Stomach smooth muscle (tissue), 2 donors: ENCODE measurements around the gene EGFL6.

Experiments used
- H3K27ac ChIP-seq: one replicate; pipeline ENCODE4 v1.7.0; 2013; ENCODE audit warnings: mild to moderate bottlenecking, low read length, inconsistent platforms
- H3K27me3 ChIP-seq, 2 donors: one replicate each; pipeline ENCODE4 v1.7.0; 2013; ENCODE audit warnings: low read length in 2 of 2; ENCODE audit not compliant: insufficient read depth in 2 of 2, control insufficient read depth in 1 of 2
- H3K36me3 ChIP-seq, 2 donors: one replicate each; pipeline ENCODE4 v1.7.0; 2013; ENCODE audit warnings: low read length in 2 of 2; ENCODE audit not compliant: control insufficient read depth in 2 of 2, insufficient read depth in 2 of 2
- H3K4me1 ChIP-seq: one replicate; pipeline ENCODE4 v1.7.0; 2013; ENCODE audit warnings: low read length; ENCODE audit not compliant: control insufficient read depth, insufficient read depth
- H3K4me3 ChIP-seq, 2 donors: one replicate each; pipeline ENCODE4 v1.7.0; 2013; ENCODE audit warnings: low read length in 2 of 2
- H3K9ac ChIP-seq, 2 donors: one replicate each; pipeline ENCODE4 v1.7.0; 2013; ENCODE audit warnings: low read length in 2 of 2, mild to moderate bottlenecking in 1 of 2
- H3K9me3 ChIP-seq, 2 donors: one replicate each; pipeline ENCODE4 v1.7.0; 2013; ENCODE audit warnings: low read length in 2 of 2; ENCODE audit not compliant: control insufficient read depth in 2 of 2
- donor health status: healthy.
- donor health status: Pancreatic carcinoma.

The EGFL6 gene

GRCh38 chrX:13590207-13590606 lies 20.8 kb downstream of the EGFL6 start:
- no peak overlapping the region for H3K9ac ChIP-seq
- H3K27ac ChIP-seq, result no peak overlapping the region
- H3K27me3 ChIP-seq, result peaks cover 0 to 6% of the 10 kb centered on the region in 2 donors

DNA sequence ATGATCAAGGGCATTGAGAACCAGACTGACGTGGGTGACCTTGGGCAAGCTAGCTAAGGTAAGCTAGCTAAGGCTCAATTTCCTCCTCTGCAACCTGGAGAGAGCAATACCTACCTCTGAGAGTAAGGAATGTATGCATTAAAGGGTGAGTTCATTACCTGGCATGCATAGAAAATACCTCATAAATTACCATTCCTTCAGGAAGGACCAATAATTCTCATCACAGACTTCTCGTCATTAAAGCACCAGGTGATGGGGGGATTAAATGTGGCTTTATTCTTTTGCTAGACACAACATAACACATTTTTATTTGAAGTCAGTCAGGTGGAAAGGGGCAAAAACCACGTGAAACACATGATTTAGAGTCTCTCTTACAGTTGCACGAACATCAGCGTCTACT lies 21.5 kb downstream of the EGFL6 start:
- no peak overlapping the region for H3K4me3 ChIP-seq
- peaks cover 0 to 6% of the 10 kb centered on the region in 2 donors for H3K27me3 ChIP-seq
- H3K9ac ChIP-seq, result no peak overlapping the region
- H3K27ac ChIP-seq, result no peak overlapping the region
- H3K4me1 ChIP-seq, result no peaks in the 10 kb centered on the region
- peaks cover 0 to 2% of the 10 kb centered on the region in 2 donors for H3K9me3 ChIP-seq
- no peaks in the 10 kb centered on the region for H3K36me3 ChIP-seq

More at GRCh38 chrX:13590207-13590606, 20.8 kb downstream of the EGFL6 start:
- Histone ChIP-seq H3K4me3 (no peak overlapping the region), H3K9me3 (peaks cover 0 to 2% of the 10 kb centered on the region in 2 donors), H3K4me1 (no peaks in the 10 kb centered on the region), H3K36me3 (no peaks in the 10 kb centered on the region)

DNA sequence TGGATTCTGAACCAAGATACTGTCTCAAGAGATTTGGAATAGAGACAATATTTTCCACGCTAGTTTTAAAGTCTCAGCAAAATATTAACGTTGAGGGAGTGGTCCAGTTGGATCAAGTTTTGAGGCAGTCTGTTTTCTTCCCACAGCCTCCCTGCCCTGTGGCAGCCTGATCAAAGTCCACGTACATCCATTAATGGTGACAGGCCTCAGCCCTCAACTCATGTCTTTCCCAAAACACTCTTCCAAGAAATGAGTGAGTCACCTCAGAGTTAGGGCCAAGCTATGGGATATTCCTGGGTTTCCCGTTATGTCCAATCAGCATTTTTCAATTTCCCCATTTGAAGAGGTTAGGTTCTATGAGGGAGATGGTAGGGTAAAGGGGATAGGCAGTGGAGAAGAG lies 28.5 kb downstream of the EGFL6 start:
- peaks cover 0 to 11% of the 10 kb centered on the region in 2 donors for H3K27me3 ChIP-seq
- no peak overlapping the region for H3K4me3 ChIP-seq
- no peaks in the 10 kb centered on the region for H3K36me3 ChIP-seq
- no peak overlapping the region for H3K9ac ChIP-seq
- no peak overlapping the region for H3K27ac ChIP-seq
- H3K4me1 ChIP-seq, result no peaks in the 10 kb centered on the region
- peaks cover 0 to 9% of the 10 kb centered on the region in 2 donors for H3K9me3 ChIP-seq

DNA sequence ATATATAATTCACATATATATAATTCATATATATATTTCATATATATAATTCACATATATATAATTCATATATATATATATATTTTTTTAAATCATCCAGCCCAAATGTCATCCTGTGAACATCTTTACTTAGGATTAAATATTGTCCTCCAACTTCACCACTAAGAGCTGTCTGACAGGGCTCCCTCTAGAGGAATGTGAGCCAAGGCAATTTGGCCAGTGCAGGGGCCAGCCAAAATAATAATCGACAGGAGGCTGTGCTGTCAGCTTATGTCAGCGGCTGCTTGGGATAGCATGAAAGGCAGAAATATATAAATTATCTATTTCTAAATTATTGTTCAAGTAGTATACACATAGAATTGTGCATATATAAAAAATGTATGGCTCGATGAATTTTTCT lies 29.5 kb downstream of the EGFL6 start:
- peaks cover 0 to 9% of the 10 kb centered on the region in 2 donors for H3K9me3 ChIP-seq

GRCh38 chrX:13599491-13599890 lies 30.1 kb downstream of the EGFL6 start:
- H3K27ac ChIP-seq, result no peak overlapping the region
- no peaks in the 10 kb centered on the region for H3K4me1 ChIP-seq
- no peak overlapping the region for H3K4me3 ChIP-seq
- no peak overlapping the region for H3K9ac ChIP-seq
- peaks cover 0 to 9% of the 10 kb centered on the region in 2 donors for H3K9me3 ChIP-seq
- no peaks in the 10 kb centered on the region for H3K36me3 ChIP-seq
- peaks cover 0 to 11% of the 10 kb centered on the region in 2 donors for H3K27me3 ChIP-seq

More for the DNA sequence above, 29.5 kb downstream of the EGFL6 start:
- Histone ChIP-seq H3K27me3 (peaks cover 0 to 9% of the 10 kb centered on the region in 2 donors), H3K36me3 (no peaks in the 10 kb centered on the region), H3K4me3 (no peak overlapping the region), H3K9ac (no peak overlapping the region), H3K27ac (no peak overlapping the region), H3K4me1 (no peaks in the 10 kb centered on the region)

GRCh38 chrX:13605611-13606010 lies 36.2 kb downstream of the EGFL6 start:
- Histone ChIP-seq H3K4me1 (no peaks in the 10 kb centered on the region), H3K27ac (no peak overlapping the region), H3K4me3 (no peak overlapping the region), H3K36me3 (no peaks in the 10 kb centered on the region), H3K9me3 (peaks cover 0 to 9% of the 10 kb centered on the region in 2 donors), H3K27me3 (peaks cover 0 to 11% of the 10 kb centered on the region in 2 donors), H3K9ac (no peak overlapping the region)

DNA sequence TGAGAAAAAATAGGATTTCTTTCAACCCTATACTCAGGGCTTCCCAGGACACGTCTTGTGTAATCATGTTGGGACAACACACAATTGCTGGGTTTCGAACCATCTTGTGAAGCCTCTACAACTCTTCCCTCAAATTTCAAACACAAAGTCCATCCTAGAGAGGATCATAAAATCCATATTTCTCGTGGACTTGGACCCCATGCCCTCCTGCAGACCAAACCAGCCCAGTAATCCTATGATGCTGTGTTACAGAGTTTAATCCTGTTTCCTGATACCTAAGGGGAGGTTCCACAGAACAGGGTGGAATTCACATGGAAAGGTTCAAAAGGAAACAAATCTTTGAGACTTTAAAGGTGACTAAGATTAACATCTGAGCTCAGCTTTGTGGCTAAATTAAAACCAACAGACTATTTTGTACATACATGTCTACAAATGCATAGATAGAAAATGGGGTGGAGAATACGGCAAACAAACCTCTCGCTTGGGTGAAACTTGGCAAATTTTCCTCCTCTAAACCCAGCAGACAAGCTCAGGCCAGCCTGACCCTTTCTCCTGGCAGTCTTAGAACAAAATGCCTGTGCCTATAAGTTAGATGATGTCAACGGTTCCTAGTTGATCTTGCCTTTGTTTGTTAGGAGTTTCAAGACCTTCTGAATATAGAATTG lies 38.1 kb downstream of the EGFL6 start:
- no peak overlapping the region for H3K27ac ChIP-seq

DNA sequence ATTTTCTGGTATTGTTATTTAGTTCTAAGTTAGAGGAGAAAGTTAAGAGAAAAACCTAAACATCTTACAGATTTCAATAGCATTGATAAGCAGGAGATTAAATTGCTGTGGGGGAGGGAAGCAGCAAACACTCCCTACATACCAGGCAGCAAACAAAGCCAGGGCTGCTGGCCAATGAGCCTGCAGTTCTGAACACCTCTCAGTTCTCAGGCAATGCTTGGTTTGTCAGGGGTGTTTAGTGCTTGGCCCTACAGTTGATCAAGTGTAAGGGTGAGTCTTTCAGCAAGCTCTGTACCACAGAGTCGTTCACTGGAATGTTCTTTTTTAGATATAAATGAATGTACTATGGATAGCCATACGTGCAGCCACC lies 38.6 kb downstream of the EGFL6 start:
- Histone ChIP-seq H3K27me3 (peaks cover 0 to 10% of the 10 kb centered on the region in 2 donors), H3K36me3 (no peaks in the 10 kb centered on the region), H3K9ac (no peak overlapping the region), H3K4me3 (no peak overlapping the region), H3K9me3 (peaks cover 0 to under 1% of the 10 kb centered on the region in 2 donors), H3K27ac (no peak overlapping the region), H3K4me1 (no peaks in the 10 kb centered on the region)

More for the DNA sequence above, 38.1 kb downstream of the EGFL6 start:
- no peaks in the 10 kb centered on the region for H3K4me1 ChIP-seq
- no peaks in the 10 kb centered on the region for H3K36me3 ChIP-seq
- H3K9me3 ChIP-seq, result peaks cover 0 to 6% of the 10 kb centered on the region in 2 donors
- H3K9ac ChIP-seq, result no peak overlapping the region
- H3K27me3 ChIP-seq, result peaks cover 0 to 13% of the 10 kb centered on the region in 2 donors
- no peak overlapping the region for H3K4me3 ChIP-seq

- Histone ChIP-seq H3K4me1 (no peaks in the 10 kb centered on the region), H3K36me3 (no peaks in the 10 kb centered on the region), H3K27me3 (peaks cover 0 to 10% of the 10 kb centered on the region in 2 donors), H3K9me3 (peaks cover 0 to 3% of the 10 kb centered on the region in 2 donors), H3K27ac (no peak overlapping the region), H3K4me3 (no peak overlapping the region), H3K9ac (no peak overlapping the region)
Observed at GRCh38 chrX:13614154-13614553, 44.8 kb downstream of the EGFL6 start.

DNA sequence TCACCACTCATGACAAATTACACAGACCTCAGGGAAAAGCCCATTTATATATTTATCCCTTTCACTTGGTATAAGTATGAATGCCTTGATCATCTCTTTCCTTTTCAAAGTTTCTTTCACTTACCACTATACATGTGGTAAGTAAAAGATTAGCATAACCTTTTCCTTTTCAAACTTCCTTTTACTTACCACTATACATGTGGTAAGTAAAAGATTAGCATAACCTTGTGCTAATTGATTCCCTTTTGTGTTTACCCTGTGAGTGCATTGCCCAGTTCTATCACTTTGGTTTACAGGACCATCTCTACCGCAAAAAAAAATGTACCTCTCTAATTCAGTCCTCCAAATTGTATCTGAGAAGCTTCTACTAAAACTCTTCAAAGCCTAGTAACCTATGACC lies 50.8 kb downstream of the EGFL6 start:
- Histone ChIP-seq H3K4me1 (no peaks in the 10 kb centered on the region), H3K36me3 (no peaks in the 10 kb centered on the region), H3K4me3 (no peak overlapping the region), H3K27ac (no peak overlapping the region), H3K9ac (no peak overlapping the region), H3K9me3 (peaks cover 0 to 8% of the 10 kb centered on the region in 2 donors), H3K27me3 (peaks cover 0 to 19% of the 10 kb centered on the region in 2 donors)

- H3K9ac ChIP-seq, result no peak overlapping the region
- no peaks in the 10 kb centered on the region for H3K36me3 ChIP-seq
- H3K4me1 ChIP-seq, result no peaks in the 10 kb centered on the region
- peaks cover 0 to 17% of the 10 kb centered on the region in 2 donors for H3K27me3 ChIP-seq
- no peak overlapping the region for H3K4me3 ChIP-seq
- H3K9me3 ChIP-seq, result peaks cover 0 to 8% of the 10 kb centered on the region in 2 donors
- H3K27ac ChIP-seq, result no peak overlapping the region
Observed at GRCh38 chrX:13622401-13622964, 53.1 kb downstream of the EGFL6 start.
